Hypothalamus (tissue), 51 donors: ENCODE results near the gene BICD1.
A peak's percentile ranks its signal among the peaks of the same experiment; 100 is the strongest.
"Not testable (repeated sequence)": the region's sequence is repeated elsewhere in the genome, so short reads cannot be mapped to it uniquely, and the experiment has no call there.

Source experiments
- DNase-seq, 51 donors: peaks; one replicate each; lab custom pipeline; 2025; lab: John Stamatoyannopoulos, UW

The BICD1 gene

DNA sequence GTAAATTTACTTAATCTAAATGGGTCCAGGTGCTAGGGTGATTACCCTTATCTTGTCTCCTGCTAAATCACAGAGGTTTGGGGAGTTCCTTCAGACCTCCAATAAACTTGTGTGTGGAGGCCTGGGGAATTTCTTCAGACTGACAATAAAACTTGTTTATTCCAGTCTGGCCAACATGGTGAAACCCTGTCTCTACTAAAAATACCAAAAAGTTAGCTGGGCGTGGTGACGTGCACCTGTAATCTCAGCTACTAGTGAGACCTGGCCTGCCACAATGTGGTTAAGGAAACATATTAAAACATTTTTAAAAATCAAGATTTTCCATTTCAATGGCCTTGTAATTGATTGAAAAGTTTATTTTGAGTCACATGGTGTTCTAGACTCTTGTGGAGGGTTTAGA, 165.8 kb downstream of the BICD1 start:
- DNase-seq, result no peak

DNA sequence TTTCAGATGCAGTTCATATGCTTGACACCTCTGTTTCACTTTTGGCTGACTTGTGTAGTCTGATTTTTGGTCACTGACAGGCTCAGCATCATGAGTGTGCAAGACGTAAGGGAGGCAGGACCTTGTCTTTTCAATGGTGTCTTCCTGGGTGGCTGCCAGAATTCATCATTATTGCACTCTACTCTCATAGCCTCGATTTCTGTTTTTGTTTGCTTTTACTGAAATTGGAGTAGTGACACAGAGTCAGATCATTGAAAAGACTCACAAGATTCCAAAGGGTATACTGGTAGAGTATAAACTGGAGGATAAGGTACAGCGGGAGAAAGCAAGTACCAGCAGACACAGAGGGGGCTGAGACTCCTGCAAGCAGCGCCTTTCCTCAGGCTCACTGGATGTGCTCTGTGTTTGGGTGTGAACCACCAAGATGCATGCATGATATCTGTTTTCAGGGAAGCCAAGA, 166.4 kb downstream of the BICD1 start:
- DNase-seq, result no peak

DNA sequence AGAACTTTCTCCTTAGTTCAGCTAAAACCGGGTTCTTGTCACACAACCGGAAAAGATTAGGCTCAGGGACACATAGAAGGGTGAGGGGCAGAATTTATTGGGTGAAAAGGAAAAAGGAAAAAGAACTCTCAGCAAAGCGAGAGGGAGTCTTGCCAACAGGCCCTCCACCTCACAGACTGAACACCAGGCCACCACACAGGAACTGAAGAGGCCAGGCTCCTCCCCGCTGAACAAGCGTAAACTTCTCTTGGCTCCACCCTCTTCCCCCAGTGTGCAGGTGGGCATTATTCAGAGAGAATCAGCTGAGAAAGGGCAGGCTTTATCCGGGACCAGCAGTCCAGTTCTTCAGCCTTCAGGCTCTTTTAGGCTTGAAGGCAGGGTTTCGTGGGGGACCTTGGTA, 167.1 kb downstream of the BICD1 start:
- DNase-seq, result no peak

DNA sequence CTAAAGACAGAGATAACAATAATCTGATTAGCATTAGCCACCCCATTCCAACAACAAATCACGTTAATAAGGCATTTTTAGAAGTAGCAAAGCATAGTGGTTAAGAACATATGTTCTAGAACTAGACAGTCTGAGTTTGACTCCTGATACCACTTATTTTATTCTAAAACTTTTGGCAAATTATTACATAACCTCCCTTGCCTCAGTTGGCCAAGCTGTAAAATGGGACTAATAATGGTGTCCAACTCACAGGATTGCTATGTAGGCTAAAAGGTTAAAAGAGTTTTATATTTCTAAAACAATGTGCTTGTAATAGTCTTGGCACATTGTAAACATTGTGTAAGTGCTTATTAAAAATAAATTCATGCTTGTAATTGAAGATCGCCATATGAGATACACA, 168.0 kb downstream of the BICD1 start:
- no peak for DNase-seq

DNA sequence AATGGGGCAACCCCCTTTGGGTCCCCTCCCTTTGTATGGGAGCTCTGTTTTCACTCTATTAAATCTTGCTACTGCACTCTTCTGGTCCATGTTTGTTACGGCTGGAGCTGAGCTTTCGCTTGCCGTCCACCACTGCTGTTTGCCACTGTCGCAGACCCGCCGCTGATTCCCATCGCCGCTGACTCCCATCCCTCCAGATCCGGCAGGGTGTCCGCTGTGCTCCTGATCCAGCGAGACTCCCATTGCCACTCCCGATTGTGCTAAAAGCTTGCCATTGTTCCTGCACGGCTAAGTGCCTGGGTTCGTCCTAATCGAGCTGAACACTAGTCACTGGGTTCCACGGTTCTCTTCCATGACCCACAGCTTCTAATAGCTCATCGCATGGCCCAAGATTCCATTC, 168.9 kb downstream of the BICD1 start:
- not testable (repeated sequence) for DNase-seq

DNA sequence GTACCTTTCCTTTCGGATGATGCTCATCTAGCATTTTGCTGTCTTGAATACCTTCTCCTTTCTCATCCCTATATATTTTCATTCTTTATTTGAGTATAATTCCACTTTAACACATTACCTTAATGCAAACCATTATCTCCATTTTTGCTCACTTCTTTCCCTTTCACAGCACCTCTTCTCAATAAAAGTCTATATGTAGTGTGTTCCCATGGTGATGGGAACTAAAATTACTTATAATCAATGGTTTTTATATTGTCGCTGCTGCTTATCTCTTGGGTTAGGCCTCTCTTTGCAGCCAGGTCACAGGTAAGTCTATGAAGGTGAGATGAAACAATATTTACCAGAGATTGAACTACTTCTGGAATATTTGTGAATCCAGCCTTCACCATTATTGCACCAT, 171.1 kb downstream of the BICD1 start:
- no peak for DNase-seq

DNA sequence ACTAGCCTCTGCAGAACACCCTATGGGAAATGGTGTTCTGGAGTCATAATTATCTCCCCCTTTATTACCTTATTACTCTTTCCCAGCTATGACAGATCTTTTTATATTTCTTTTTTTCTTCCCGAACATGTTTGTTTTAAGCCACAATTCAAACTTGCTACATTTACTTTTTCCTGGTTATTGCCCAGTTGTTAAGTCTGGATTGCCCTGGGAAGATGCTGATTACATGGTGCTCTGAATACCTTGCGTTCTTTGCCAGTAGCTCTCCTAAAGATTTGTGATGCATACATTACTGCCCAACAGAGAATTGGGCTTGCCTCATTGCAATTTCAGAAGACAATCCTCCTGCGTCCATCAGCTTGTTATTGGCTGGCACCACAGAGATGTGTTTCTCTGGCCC, 174.5 kb downstream of the BICD1 start:
- no peak for DNase-seq

DNA sequence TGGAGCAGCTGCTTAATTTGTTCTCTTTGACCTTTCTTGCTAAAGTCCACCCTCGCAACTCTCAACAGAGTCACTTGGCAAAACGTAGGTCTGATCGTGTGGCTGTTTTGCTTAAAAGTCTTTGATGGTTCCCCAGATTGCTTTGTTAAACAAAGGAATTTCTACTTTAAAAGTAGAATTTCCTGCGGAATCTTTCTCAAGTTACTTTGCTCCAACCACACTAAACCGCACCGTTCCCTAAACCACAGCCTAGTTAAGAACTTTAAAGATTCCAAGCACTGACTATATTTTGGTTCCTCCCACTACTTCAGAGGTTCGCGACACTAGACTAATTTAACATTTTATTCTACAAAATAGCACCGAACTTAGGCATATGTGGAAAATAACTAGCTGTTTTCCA, 177.9 kb downstream of the BICD1 start:
- DNase-seq, result no peak

DNA sequence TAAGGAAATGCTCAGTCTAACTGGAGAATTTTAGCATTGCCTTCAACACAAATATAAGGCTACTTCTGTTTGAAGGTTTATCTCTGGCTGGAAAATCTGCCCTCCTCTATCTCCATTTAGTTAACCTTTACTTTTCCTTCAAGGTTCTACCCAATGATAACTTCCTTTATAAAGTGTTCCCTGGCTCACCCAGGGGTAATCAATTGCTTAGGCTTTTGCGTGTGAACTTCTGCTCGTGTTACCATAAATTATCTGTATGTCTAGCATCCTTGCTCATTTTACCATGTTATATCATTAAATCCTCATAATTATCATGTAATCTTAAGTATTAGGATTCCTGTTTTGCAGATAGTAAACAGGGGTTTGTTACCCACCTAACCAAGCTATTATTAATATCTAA, 178.4 kb downstream of the BICD1 start:
- no peak for DNase-seq

DNA sequence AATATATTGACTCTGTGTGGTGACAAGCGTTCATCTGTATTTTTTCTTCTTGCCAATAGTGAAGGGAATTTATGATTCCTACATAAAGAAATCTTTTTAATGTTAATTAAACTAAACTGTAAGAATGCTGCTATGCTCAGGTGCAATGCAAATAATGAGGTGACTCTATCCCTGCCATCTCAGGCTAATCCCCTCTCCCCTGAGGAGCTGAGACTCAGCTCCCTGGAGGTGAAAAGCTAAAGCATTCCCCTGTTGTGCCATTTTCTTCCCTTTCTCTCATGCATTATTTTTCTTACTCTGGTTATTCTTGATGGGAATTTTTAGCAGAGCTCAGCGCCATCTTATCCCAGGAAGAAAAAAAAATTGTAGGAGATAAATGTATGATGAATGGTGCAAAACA, 178.8 kb downstream of the BICD1 start:
- no peak for DNase-seq

DNA sequence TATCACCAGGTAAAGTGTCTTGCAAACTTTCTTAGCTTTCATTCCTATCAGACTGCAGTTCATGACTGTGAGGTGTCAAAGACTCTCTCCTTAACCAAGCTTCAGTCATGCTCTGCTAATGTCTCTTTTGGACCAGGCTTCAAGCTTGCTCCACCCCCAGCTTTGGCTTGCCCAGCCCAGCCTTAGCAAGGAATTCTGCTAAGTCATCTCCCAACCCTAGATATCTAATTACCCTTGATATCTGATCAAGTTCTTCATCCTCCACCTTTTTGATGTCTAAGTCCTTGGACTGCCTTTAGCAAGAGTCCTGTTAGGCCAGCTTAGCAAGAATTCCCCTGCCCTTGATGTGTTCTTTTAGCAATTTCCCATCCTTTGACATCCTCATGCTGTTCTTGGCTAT, 183.8 kb downstream of the BICD1 start:
- no peak for DNase-seq

DNA sequence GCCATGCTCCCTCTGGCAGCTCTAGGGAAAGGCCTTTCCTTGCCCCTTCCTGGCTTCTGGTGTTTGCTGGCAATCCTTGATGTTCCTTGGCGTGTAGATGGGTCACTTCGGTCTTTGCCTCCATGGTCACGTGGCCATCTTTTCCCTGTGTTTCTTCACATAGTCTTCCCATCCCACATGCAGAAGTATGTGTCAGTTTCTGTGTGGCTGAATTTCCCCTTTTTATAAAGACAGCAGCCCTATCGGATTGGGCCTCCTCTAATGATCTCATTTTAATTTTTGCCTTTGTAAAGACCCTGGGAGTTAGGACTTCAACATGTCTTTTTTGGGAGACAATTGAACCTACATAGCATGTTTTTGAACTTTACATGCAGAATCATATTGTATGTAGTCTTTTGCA, 185.5 kb downstream of the BICD1 start:
- no peak for DNase-seq

DNA sequence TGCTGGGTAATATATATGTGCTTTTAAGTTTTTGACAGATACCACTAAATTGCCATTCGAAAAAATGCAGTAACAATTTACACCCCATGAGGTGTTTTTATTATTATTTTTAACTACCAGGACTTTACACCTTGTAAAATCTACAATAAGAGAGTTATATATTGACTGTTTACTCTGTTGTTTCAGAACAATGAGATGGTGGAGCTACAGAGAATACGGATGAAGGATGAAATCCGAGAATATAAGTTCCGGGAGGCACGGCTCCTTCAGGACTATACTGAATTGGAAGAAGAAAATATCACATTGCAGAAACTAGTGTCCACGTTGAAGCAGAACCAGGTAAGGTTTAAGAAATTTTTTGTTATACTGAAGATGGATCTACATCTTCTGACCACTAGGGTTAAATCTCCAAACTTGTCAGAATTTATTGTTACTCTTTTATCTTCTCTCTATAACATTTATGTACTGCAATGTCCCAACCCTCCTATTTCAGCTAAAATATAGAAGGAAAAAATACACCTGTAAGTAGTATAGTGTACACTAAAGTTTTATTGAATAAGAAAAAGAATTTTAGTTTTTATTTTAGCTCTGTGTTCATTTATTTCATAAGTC, 187.3 kb downstream of the BICD1 start:
- no peak for DNase-seq

DNA sequence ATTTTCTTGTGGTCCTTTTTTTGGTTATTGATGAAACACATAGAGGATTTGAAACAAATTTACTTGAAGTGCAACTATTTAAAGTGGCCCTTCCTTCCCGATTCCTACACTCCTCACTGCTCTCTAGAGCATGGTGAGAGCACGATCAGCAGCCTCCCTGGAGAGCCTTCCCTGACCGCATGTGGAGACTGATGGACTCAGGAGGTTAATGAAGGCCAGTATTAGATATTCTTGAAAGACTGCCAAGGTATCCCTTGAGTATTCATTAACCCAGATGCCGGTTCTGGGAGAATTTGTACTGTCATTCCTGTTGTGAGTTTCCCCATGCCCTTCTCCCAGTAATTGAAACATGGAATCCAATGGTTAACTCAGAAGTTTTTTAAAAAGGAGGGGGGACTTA, 189.9 kb downstream of the BICD1 start:
- DNase-seq, result no peak

DNA sequence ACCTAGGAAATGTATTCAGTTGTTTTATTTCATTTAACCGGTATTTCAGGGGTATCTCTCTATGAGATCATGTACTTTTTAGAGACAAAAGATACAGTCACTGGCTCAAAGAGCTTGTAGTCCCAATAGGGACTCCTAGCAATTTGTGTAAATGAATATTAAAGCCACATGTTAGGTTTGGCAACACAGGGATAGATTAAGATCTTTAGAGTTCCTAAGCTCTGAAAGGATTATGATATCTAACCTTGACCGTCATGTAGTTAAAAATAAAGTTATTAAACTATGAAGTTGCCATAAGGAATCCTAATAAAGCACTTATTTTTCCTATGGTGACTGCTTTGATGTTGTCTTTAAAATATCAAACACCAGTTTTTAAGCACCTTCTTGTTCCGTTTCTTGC, 192.3 kb downstream of the BICD1 start:
- DNase-seq, result no peak

DNA sequence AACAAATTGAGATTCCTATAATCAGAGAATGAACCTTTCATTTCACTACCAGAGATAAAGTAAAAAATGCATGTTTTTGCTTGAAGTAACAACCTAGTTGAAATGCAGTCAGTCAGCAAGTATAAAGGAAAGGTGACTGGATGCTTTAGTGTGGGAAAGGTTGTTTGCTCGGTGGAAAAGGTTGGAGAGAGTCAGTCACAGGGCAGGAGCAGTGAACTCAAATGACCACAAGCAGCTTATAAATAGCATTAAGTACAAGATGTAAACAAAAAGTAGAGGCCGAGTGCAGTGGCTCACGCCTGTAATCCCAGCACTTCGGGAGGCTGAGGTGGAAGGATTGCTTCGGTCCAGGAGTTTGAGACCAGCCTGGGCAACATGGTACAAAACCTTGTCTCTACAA, 194.6 kb downstream of the BICD1 start:
- no peak for DNase-seq

DNA sequence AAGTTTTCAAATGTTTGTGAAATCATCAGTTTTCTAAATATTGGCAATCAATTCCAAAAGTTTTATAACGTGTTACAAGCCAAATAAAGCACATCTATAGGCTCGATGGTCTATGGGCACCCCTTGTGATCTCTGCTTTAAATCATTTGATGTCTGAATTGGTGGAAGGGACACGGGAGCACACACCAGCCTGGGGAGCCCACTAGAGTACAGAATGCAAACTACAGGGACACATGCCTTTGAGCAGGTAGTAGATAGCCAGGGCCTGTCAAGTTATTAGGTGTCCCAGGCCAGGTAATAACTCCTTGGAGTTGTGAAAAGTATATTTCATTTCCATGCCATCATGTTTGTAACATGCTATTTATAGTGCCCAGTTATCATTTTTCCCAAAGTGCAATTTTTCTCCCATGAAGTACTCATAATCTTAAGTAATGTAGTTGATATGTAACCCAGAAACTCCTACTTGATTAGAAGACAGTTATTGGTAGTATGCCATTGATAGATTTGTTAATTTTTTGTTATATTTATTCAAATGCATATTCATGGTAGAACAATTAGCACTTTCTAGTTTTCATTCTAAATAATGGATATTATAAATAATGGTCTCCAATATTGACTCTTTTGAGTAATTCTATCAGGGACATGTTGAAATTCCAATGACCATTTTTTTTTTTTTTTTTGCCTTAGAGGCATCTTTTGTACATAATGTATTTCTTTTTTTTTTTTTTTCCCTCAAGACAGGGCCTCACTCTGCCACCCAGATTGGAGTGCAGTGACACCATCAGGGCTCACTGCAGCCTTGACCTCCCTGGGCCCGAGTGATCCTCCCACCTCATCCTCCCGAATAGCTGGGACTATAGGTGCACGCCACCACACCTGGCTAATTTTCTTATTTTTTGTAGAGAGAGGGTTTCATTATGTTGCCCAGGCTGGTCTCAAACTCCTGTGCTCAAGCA, 195.8 kb downstream of the BICD1 start:
- peak in 1 of 51 donors; percentile 9 for DNase-seq

DNA sequence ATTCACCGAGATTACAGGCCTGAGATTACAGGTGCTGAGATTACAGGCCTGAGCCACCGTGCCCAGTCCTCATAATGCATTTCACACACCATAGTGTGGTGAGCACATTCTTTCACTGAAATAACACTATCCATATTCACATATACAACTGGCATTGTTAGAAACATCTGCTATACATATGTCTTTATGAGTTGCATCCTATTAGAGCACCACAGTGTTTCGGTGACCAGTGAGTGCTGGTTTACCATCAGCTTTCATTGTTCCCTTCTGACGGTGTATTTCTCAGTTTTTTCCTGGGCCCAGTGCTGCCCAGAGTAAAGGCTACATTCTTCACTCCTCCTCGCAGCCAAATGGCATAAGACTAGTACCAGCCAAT, 196.5 kb downstream of the BICD1 start:
- no peak for DNase-seq

DNA sequence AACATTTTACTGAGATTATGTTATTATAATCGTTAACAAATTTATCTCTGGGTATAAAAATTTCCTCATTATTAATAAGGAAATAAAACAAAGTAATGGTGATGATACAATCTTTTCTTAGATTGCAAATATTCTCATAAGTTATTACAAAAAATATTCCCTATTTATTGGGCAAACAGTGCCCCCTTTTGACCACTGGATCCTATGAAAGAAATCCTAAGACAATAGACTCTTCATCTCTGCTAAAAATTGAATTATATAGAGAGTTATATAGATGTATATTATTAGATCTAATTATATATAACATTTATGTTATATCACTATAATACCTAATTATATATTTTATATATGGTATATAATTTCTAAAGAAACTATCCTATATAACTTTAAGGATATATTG, 198.5 kb downstream of the BICD1 start:
- DNase-seq, result no peak

DNA sequence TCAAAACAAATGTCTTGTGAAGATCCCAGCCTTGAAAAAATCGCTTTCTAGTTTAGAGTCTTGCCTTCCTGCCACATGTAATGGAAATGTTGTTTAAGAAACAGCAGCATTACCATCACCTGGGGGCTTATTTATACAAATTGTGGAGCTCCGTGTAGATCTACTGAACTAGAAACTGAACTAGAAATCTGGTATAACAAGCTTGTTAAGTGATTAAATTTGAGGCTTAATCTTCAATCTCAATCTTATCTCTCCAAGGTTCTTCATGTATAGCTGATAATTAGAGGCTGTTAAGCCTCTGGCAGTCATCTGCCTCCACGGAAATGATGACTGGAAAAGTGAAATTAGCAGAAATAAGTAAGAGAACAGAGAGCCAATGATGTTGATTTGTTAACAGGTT, 200.7 kb downstream of the BICD1 start:
- DNase-seq, result no peak

DNA sequence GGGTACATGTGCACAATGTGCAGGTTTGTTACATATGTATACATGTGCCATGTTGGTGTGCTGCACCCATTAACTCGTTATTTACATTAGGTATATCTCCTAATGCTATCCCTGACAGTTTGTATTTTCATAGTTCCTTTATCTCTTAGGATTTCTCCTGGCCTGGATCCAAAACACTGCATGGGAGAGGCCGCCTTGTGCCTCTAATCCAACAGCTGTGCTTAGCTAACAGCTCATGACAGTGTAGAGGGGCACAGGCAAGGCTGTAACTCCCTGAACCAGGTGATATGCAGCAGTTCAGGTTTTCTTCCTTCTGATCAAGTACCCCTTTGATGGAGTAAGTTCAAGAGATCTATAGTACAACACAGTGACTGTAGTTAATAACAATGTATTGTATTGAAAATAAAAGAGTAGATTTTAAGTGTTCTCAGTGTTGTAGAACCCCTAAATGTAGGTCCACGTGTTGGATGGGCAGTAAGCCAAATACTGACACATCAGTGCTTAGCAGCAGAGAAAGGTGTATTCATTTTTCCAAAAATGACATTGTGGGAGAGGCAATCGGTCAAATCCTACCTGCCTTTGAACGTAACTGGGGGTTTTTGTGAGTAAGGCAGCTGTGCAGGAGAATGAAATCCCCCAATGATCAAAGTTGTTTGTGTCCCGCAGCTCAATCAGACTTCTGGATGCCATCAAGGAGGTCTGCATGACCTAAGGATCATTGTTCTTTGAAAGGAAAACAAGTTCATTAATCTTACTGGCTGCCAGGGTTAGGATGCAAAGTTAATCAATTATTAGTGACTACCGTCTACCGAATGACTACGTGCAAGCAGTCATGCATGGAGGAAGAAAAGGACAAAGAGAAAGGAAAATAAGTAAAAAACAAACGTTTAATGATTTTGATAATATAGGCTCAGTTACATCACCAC, 203.4 kb downstream of the BICD1 start:
- DNase-seq, result no peak
